Hepatocyte (in vitro differentiated cells): ENCODE data around the gene FLCN.

ENCODE experiments used
- CTCF ChIP-seq: fragments of 200-600 bp; sonication (generic); IDR thresholded peaks from 2 replicates; pipeline ENCODE4 v1.5.1; 2016; ENCODE audit warnings: antibody characterized with exemption, mild to moderate bottlenecking; ENCODE audit not compliant: poor library complexity
- EZH2 ChIP-seq: fragments of 200-600 bp; sonication (generic); IDR thresholded peaks from 2 replicates; pipeline ENCODE4 v1.6.1; 2016; ENCODE audit warnings: antibody characterized with exemption, mild to moderate bottlenecking, borderline replicate concordance

GRCh38 chr17:17200831-17201230 lies 36.1 kb downstream of the FLCN start:
- TF ChIP-seq CTCF (no peak), EZH2 (no peak)
